GM12878 (cell line): ENCODE data around the gene PRKRIP1. TPM values are rescaled to one million over a fixed set of nuclear protein-coding genes. Genes with fewer than 3 reads are reported as not detected.
"Not testable (repeated sequence)": the region's sequence is repeated elsewhere in the genome, so short reads cannot be mapped to it uniquely, and the experiment has no call there.

Source experiments
- ATAC-seq: fragments of 200-7000 bp; cut with Tn5 transposase; 3 replicates; pipeline ENCODE4 v1.9.1; 2020; ENCODE audit warnings: mild to moderate bottlenecking, moderate library complexity
- BruUV-seq: library from RNA; stranded (reverse); fragments of 400-500 nt; replicated peaks from 2 replicates; lab custom pipeline; 2021; lab: Mats Ljungman, UMichigan
- CTCF ChIA-PET: fragments of 300-600 bp; sonication (Branson Sonifier 250); formaldehyde crosslinking; extraction: SDS; loops from one replicate; lab custom pipeline; 2021; ENCODE audit warnings: inconsistent platforms; lab: Yijun Ruan, JAX
- POLR2A ChIA-PET: fragments of 350-600 bp; formaldehyde crosslinking; extraction: SDS; loops from one replicate; lab custom pipeline; 2021; ENCODE audit warnings: inconsistent platforms; lab: Charles Lee
- RAD21 ChIA-PET: fragments of 300-600 bp; sonication (Branson Sonifier 250); formaldehyde crosslinking; loops from one replicate; lab custom pipeline; 2023; ENCODE audit warnings: antibody characterized with exemption; ENCODE audit not compliant: unreplicated experiment; lab: Charles Lee
- SMC1A ChIA-PET: fragments of 300-600 bp; sonication (Branson Sonifier 250); formaldehyde crosslinking; loops from one replicate; lab custom pipeline; 2023; ENCODE audit not compliant: unreplicated experiment, uncharacterized antibody; lab: Charles Lee
- DNase-seq: peaks from one replicate; pipeline ENCODE4 v3.0.0-alpha.2; 2011; ENCODE audit warnings: low read depth, low spot score
- FAIRE-seq: peaks from 3 replicates; lab custom pipeline; 2011; peaks lifted over from hg19 to GRCh38; lab: Jason Lieb, UNC
- H2AFZ ChIP-seq: 2 replicates; pipeline ENCODE4 v1.6.0; 2011; ENCODE audit warnings: low read depth, low read length, control low read depth; ENCODE audit not compliant: control insufficient read depth
- H3K27ac ChIP-seq: 2 replicates; pipeline ENCODE4 v1.5.1; 2011; ENCODE audit warnings: control low read depth; ENCODE audit not compliant: control insufficient read depth, insufficient read depth
- H3K27me3 ChIP-seq, 2 experiments: replicated peaks in 1 of 2; 2 replicates each; pipeline versions ENCODE4 v1.6.0 to v1.6.1; 2011; ENCODE audit warnings: low read length in 1 of 2; ENCODE audit not compliant: control insufficient read depth in 2 of 2, insufficient read depth in 2 of 2
- H3K36me3 ChIP-seq, 2 experiments: 2 replicates each; pipeline ENCODE4 v1.5.1; 2011; ENCODE audit warnings: low read length in 1 of 2; ENCODE audit not compliant: control insufficient read depth in 2 of 2, insufficient read depth in 2 of 2
- H3K4me1 ChIP-seq: 2 replicates; pipeline ENCODE4 v1.6.1; 2011; ENCODE audit warnings: mild to moderate bottlenecking, low read length, moderate library complexity, mixed read lengths; ENCODE audit not compliant: control insufficient read depth, insufficient read depth
- H3K4me2 ChIP-seq: 2 replicates; pipeline ENCODE4 v1.6.0; 2011; ENCODE audit warnings: control low read depth; ENCODE audit not compliant: control insufficient read depth, insufficient read depth
- H3K4me3 ChIP-seq: fragments of 200-600 bp; sonication (generic); 2 replicates; pipeline ENCODE4 v1.5.1; 2016
- H3K79me2 ChIP-seq: 2 replicates; pipeline ENCODE4 v1.6.0; 2011; ENCODE audit warnings: low read length; ENCODE audit not compliant: control insufficient read depth, insufficient read depth
- H3K9ac ChIP-seq: 2 replicates; pipeline ENCODE4 v1.8.0; 2011; ENCODE audit warnings: low read length, control low read depth, mixed read lengths; ENCODE audit not compliant: control insufficient read depth, insufficient read depth
- H3K9me3 ChIP-seq: replicated peaks from 3 replicates; pipeline ENCODE4 v1.5.1; 2011; ENCODE audit warnings: mild to moderate bottlenecking, low read length; ENCODE audit not compliant: control insufficient read depth, insufficient read depth
- H4K20me1 ChIP-seq: 2 replicates; pipeline ENCODE4 v1.6.0; 2011; ENCODE audit not compliant: control insufficient read depth, insufficient read depth
- HDGF ChIP-seq: fragments of 450-650 bp; IDR thresholded peaks from 2 replicates; pipeline ENCODE4 v1.6.1; 2016; ENCODE audit warnings: antibody characterized with exemption
- SMAD1 ChIP-seq: fragments of 450-650 bp; IDR thresholded peaks from 2 replicates; pipeline ENCODE4 v1.6.1; 2018; ENCODE audit warnings: mild to moderate bottlenecking, low read depth; ENCODE audit not compliant: partially characterized antibody
- TARDBP ChIP-seq: IDR thresholded peaks from 2 replicates; pipeline ENCODE4 v1.6.1; 2016; ENCODE audit warnings: borderline replicate concordance
- ZNF622 ChIP-seq: fragments of 450-650 bp; IDR thresholded peaks from 2 replicates; pipeline ENCODE4 v1.6.1; 2017; ENCODE audit warnings: mild to moderate bottlenecking, inconsistent platforms
- ZNF687 ChIP-seq: fragments of 450-650 bp; IDR thresholded peaks from 2 replicates; pipeline ENCODE4 v1.6.1; 2017; ENCODE audit warnings: mild to moderate bottlenecking, moderate library complexity
- WGBS: methylation state at CpG from one replicate; pipeline ENCODE4 v1.1.6; 2016; ENCODE audit warnings: low lambda C conversion rate; ENCODE audit not compliant: insufficient replicate concordance, insufficient coverage; ENCODE audit errors: missing lambda C conversion rate; 5-methylcytosine and 5-hydroxymethylcytosine counted together
- in situ Hi-C: fragments of 300-500 bp; cut with MboI; formaldehyde crosslinking; loops from 9 replicates; pipeline ENCODE4 v1.14.3; 2018; ENCODE audit warnings: mixed read lengths
- intact Hi-C: fragments of 100-400 bp; cut with micrococcal nuclease; formaldehyde crosslinking; loops from one replicate; pipeline ENCODE4 v1.14.2; 2022; ENCODE audit not compliant: unreplicated experiment
- polyA plus RNA-seq, 11 experiments: library from polyadenylated mRNA; depleted of rRNA in 4 of 11; unstranded in 6 of 11; stranded (reverse) in 5 of 11; fragments of >200 nt; fragmentation: Nextera tagmentation in 4 of 11; fragmentation: Illumina TruSeq in 1 of 11; extraction: Ambion mirVana in 4 of 11; extraction: Trizol in 1 of 11; gene quantifications; 1 replicate in 1 of 11; 2 replicates in 10 of 11; pipeline versions ENCODE4 v1.2.1 to v1.2.3, GENCODE V29; 2011 to 2016; ENCODE audit warnings: inconsistent platforms in 2 of 11, missing spikeins in 2 of 11, low read depth in 1 of 11
- total RNA-seq, 4 experiments: library from RNA; depleted of rRNA in 3 of 4; stranded (reverse); fragments of >200 nt in 3 of 4; fragmentation: Illumina TruSeq in 1 of 4; extraction: Trizol in 1 of 4; gene quantifications; 2 replicates each; pipeline versions ENCODE4 v1.2.1 to v1.2.3, GENCODE V29; 2013 to 2021

PRKRIP1 gene
- total and polyA plus RNA-seq, 10 of the 15 experiments (the other 5 are each of a cell fraction or from before 2014, with no cell fraction given): 17.0 to 38.4 (median 25.5) TPM

DNA sequence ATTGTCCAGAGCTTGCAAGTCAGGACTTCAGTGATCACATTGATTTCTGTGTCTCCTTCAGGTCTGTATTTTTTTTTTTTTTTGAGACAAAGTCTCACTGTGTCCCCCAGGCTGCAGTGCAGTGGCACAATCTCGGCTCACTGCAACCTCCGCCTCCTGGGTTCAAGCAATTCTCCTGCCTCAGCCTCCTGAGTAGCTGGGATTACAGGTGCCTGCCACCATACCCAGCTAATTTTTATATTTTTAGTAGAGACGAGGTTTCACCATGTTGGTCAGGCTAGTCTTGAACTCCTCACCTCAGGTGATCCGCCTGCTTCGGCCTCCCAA is 8.7 kb downstream of the PRKRIP1 start:
- peaks cover 38% of the 10 kb centered on the region for H3K4me1 ChIP-seq
- WGBS: 86% methylated on average over 5 of the region's 5 CpGs
- not testable (repeated sequence) for H4K20me1 ChIP-seq, BruUV-seq, H3K27me3 ChIP-seq, H3K9me3 ChIP-seq, H3K4me2 ChIP-seq, H2AFZ ChIP-seq
- POLR2A ChIA-PET: interaction anchor here (0.7 to 1.5 kb wide), 5 partner anchors 37 to 62 kb away, joined by 3 to 6 read pairs (median 3); partner anchors contain the start of genes ALKBH4 and LRWD1
- RAD21 ChIA-PET: interaction anchor here (0.5 to 3.7 kb wide), 16 partner anchors 9 to 669 kb away, joined by 3 to 40 read pairs (median 6); no protein-coding TSS in a partner anchor
- TF ChIP-seq HDGF: peak; percentile 72; the same call in 1 of the 2 replicates
- TF ChIP-seq, all 136 proteins: peak for 1; not testable (repeated sequence) for 135
- FAIRE-seq, H3K79me2 ChIP-seq, ATAC-seq, DNase-seq, H3K4me3 ChIP-seq, H3K9ac ChIP-seq, H3K27ac ChIP-seq: not testable (repeated sequence)
- in situ Hi-C loops: loop anchor here (10.0 kb wide), 1 partner anchor 50 kb away; no protein-coding TSS in a partner anchor
- H3K36me3 ChIP-seq: peaks cover 6 to 30% of the 10 kb centered on the region in 2 experiments
- ChIA-PET SMC1A (interaction anchor here (0.8 to 10.2 kb wide), 16 partner anchors 9 to 117 kb away, joined by 3 to 89 read pairs (median 6); partner anchors contain the start of genes ORAI2 and PRKRIP1), CTCF (interaction anchor here (0.6 to 11.2 kb wide), 18 partner anchors 8 to 120 kb away, joined by 3 to 101 read pairs (median 6); partner anchors contain the start of genes ALKBH4, LRWD1, ORAI2 and PRKRIP1)
- intact Hi-C loops: loop anchor here (1.0 to 2.0 kb wide), 3 partner anchors 20 to 45 kb away; no protein-coding TSS in a partner anchor

DNA sequence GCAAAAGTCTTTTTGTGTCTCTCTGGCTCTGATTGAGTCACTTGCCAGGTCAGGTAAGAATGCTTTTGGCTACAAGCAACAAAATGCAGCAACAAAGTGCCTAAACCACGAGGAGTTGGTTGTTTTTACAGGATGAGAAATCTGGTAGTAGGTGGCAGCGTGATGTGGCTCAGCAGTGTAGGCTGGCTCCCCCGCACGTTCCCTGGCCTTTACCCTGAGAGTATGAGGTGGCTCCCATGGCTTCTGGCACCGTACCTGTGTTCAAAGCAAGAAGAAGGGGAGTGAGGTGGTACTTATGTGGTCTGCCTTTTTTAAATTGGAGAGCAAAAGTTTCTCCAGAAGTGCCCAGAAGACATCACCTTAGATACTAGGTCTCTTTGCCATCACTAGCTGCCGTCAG is 11.7 kb downstream of the PRKRIP1 start:
- no peak overlapping the region for H3K9ac ChIP-seq
- H2AFZ ChIP-seq: no peak overlapping the region
- intact Hi-C loops: loop anchor here (1.0 to 2.0 kb wide), 2 partner anchors 17 to 37 kb away; no protein-coding TSS in a partner anchor
- peaks cover 11% of the 10 kb centered on the region for H3K79me2 ChIP-seq
- BruUV-seq: no TSS peak
- TF ChIP-seq ZNF622 (no peak), ZNF687 (no peak), TARDBP (no peak), SMAD1 (no peak)
- no peak overlapping the region for H3K4me2 ChIP-seq
- ChIA-PET SMC1A (interaction anchor here (0.9 to 10.2 kb wide), 8 partner anchors 8 to 58 kb away, joined by 3 to 89 read pairs (median 6); partner anchors contain the start of genes ALKBH4, LRWD1 and PRKRIP1), CTCF (interaction anchor here (1.0 to 11.2 kb wide), 12 partner anchors 9 to 129 kb away, joined by 3 to 101 read pairs (median 5); partner anchors contain the start of genes ALKBH4, LRWD1 and ORAI2), POLR2A (interaction anchor here (0.6 to 5.0 kb wide), 7 partner anchors 8 to 58 kb away, joined by 3 to 24 read pairs (median 5); partner anchors contain the start of gene ORAI2), RAD21 (interaction anchor here (0.6 to 4.8 kb wide), 9 partner anchors 8 to 58 kb away, joined by 3 to 26 read pairs (median 5); partner anchors contain the start of genes ORAI2 and PRKRIP1)
- peaks cover 11 to 34% of the 10 kb centered on the region in 2 experiments for H3K36me3 ChIP-seq
- no peak overlapping the region for H3K4me3 ChIP-seq
- H3K4me1 ChIP-seq: peaks cover 25% of the 10 kb centered on the region
- ATAC-seq: peak; percentile 1; the same call in 2 of the 3 replicates
- H3K27ac ChIP-seq: peak overlapping the region; percentile 52
- in situ Hi-C loops: loop anchor here (10.0 kb wide), 1 partner anchor 47 kb away; no protein-coding TSS in a partner anchor
- FAIRE-seq: no peak
- no peak for DNase-seq
- H4K20me1 ChIP-seq: no peaks in the 10 kb centered on the region
- H3K9me3 ChIP-seq: peaks cover 6% of the 10 kb centered on the region; the same call in 2 of the 3 replicates
- 46% methylated on average over 6 of the region's 6 CpGs for WGBS
- H3K27me3 ChIP-seq: no peaks in the 10 kb centered on the region
